Measurements from ENCODE around the gene CSNK2A1. TPM values are rescaled to one million over a fixed set of nuclear protein-coding genes. Genes with fewer than 3 reads are reported as not detected.

Gene CSNK2A1
- total and polyA plus RNA-seq, 3 experiments from 2014 or later = 53.1 to 173 (median 172) TPM

DNA sequence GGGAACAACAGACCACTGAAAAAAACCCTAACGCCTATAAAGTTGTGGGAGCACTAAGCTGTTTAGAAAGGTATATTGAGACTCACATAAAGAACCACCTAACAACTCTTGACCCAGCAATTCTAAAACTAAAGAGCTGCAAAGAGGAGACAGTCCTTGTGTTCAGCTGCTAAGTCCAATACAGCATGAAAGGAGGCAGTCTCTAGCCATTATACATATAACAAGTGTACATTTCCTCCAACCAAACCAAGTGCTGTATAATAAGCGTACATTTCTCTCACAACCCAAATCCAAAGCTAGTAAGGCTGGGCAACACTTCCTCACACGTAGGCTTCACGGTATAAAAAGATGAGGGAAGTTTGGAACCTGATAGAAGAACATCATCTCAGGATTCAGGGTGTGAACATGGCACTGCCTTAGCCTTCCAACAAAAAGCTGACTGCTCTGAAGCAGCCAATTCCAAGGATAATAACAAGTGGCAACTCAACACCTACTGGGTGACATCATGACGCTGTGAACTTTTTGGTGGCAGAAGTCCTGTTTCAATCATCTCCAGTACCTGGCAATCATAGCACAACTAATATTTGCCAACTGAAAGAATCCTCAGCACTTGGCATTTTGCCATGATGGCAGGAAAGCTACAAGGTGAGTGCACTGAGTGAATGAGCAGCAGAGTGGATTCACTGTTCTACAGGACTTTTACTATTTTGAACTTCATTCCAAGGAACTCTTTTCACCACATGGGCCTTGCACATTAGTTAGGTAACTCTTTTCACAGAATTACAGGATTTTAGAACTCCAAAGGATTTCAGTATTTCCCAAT, 97.9 kb downstream of the CSNK2A1 start:
- Mint-ChIP-seq H3K36me3 (peaks cover 0 to 65% (median 25%) of the 10 kb centered on the region in 3 donors), H3K27me3 (no peaks in the 10 kb centered on the region), H3K27ac (peak overlapping the region in 3 of 8 donors; percentile 10 to 78 (median 29)), H3K4me1 (peaks cover 9 to 32% (median 18%) of the 10 kb centered on the region in 3 donors), H3K9me3 (no peaks in the 10 kb centered on the region), H3K4me3 (no peak overlapping the region)
- CTCF ChIA-PET = no interaction called here
- no peak overlapping the region for H3K4me3 ChIP-seq (ENCODE audit: low read length)
- no peak for DNase-seq
- H3K36me3 ChIP-seq (ENCODE audit: insufficient read depth, low read length) = peaks cover 16% of the 10 kb centered on the region
- no peaks in the 10 kb centered on the region for H3K27me3 ChIP-seq (ENCODE audit: insufficient read depth, low read length, poor library complexity, severe bottlenecking)
- H3K9me3 ChIP-seq (ENCODE audit: low read length) = no peaks in the 10 kb centered on the region
- H3K4me1 ChIP-seq (ENCODE audit: insufficient read depth, low read length) = no peaks in the 10 kb centered on the region
- POLR2A ChIA-PET = interaction anchor here (0.5 kb wide), 1 partner anchor 39 kb away, joined by 9 read pairs; no protein-coding TSS in a partner anchor
- no peak overlapping the region for H3K27ac ChIP-seq (ENCODE audit: low read depth, low read length)

DNA sequence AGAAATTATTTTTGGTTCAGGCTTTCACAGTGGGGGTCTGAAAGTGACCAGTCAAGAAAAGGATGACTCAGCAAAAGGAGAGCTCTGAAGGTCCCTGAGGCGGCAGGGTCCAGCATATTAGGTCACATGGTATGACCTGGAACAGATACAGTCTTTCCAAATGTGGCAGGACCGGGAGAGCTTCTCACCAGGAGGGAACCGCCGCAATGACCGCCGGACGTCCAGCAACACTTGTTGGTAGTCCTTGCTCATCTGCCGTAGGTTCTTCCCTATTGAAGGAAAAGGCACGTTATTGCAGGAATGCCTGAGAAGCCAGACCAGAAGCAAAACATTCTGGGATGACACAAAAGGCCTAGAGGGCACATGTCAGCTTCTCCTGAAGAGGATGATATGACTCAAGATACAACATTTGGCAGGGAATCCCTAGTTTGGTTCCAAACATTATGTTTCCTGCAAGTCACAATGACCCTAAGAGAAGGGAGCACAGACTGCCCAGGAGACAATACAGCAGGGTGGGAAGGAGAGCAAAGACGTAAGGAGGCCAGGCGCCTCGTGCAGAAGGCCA, 98.6 kb downstream of the CSNK2A1 start:
- Mint-ChIP-seq H3K9me3 (no peaks in the 10 kb centered on the region), H3K36me3 (peaks cover 0 to 72% (median 25%) of the 10 kb centered on the region in 3 donors), H3K27me3 (no peaks in the 10 kb centered on the region), H3K4me3 (no peak overlapping the region), H3K27ac (peak overlapping the region in 4 of 8 donors; percentile 10 to 78 (median 44)), H3K4me1 (peaks cover 10 to 30% (median 23%) of the 10 kb centered on the region in 3 donors)
- no peak for DNase-seq
- POLR2A ChIA-PET = interaction anchor here (0.5 kb wide), 1 partner anchor 39 kb away, joined by 9 read pairs; no protein-coding TSS in a partner anchor
- Histone ChIP-seq H3K36me3 (ENCODE audit: insufficient read depth, low read length) (peaks cover 16% of the 10 kb centered on the region), H3K4me1 (ENCODE audit: insufficient read depth, low read length) (peaks cover 3% of the 10 kb centered on the region), H3K9me3 (ENCODE audit: low read length) (no peaks in the 10 kb centered on the region), H3K27me3 (ENCODE audit: insufficient read depth, low read length, poor library complexity, severe bottlenecking) (no peaks in the 10 kb centered on the region), H3K27ac (ENCODE audit: low read depth, low read length) (no peak overlapping the region), H3K4me3 (ENCODE audit: low read length) (no peak overlapping the region)
- CTCF ChIA-PET = no interaction called here

DNA sequence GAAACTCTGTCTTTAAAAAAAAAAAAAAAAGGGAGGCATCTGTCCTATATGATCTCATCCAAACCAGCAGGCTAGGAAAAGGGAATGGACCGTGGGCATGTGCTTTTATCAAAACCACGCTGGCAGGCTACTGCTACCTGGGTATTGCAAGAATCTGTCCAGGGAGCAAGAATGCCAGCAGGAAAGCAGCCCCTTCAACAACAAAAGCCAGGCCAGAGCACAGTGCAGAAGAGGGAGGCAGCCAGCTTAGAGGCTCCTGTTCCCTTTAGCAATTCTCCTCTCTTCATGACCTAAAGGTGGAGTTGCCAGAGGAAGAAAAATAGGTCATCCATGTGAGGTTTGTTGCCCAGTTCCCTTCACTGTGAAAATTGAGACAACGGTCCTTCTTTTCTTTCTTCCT, 99.5 kb downstream of the CSNK2A1 start:
- no peak overlapping the region for H3K4me3 Mint-ChIP-seq
- CTCF ChIA-PET = interaction anchor here (1.5 kb wide), 1 partner anchor 46 kb away, joined by 3 read pairs; no protein-coding TSS in a partner anchor
- H3K36me3 ChIP-seq (ENCODE audit: insufficient read depth, low read length) = peaks cover 16% of the 10 kb centered on the region

DNA sequence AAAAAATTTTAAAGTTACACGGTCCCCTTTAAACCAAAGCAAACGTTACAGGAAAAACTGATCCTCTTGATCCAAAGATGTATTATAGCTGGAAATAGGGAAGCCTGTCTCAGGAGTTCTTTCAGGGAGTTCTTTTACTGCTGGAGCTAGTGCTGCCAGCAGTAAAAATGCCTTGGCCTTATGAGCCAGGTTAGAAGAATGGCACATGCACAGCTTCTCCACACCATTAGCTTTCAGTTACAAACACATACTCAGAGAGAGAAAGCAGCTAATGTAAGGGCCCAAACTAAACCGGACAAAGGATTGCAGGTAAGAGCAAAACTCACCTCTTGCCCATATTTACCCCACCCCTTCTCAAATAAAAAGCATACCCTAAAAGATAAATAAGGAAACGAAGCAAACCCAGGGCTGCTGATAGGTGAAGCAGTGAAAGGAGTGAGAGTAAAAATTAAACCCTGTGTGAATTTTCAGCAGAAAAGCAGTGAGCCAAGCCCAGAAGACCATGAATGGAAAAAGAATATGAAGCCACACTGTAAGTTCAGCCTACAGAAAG, 100.3 kb downstream of the CSNK2A1 start:
- Mint-ChIP-seq H3K9me3 (no peaks in the 10 kb centered on the region), H3K27ac (peak overlapping the region in 1 of 8 donors; percentile 54), H3K4me1 (peaks cover 23 to 41% (median 34%) of the 10 kb centered on the region in 3 donors), H3K4me3 (no peak overlapping the region), H3K27me3 (no peaks in the 10 kb centered on the region), H3K36me3 (peaks cover 0 to 75% (median 23%) of the 10 kb centered on the region in 3 donors)
- Histone ChIP-seq H3K27me3 (ENCODE audit: insufficient read depth, low read length, poor library complexity, severe bottlenecking) (no peaks in the 10 kb centered on the region), H3K9me3 (ENCODE audit: low read length) (no peaks in the 10 kb centered on the region), H3K4me3 (ENCODE audit: low read length) (no peak overlapping the region), H3K36me3 (ENCODE audit: insufficient read depth, low read length) (peaks cover 16% of the 10 kb centered on the region), H3K4me1 (ENCODE audit: insufficient read depth, low read length) (peaks cover 19% of the 10 kb centered on the region), H3K27ac (ENCODE audit: low read depth, low read length) (no peak overlapping the region)
- CTCF ChIA-PET = interaction anchor here (1.5 kb wide), 1 partner anchor 45 kb away, joined by 3 read pairs; no protein-coding TSS in a partner anchor
- POLR2A ChIA-PET = no interaction called here
- no peak for DNase-seq

More for the DNA sequence above, 99.5 kb downstream of the CSNK2A1 start:
- H3K4me1 Mint-ChIP-seq = peaks cover 15 to 33% (median 26%) of the 10 kb centered on the region in 3 donors
- no peak for DNase-seq
- H3K9me3 Mint-ChIP-seq = no peaks in the 10 kb centered on the region
- H3K27ac Mint-ChIP-seq = peak overlapping the region in 1 of 8 donors; percentile 64
- H3K27me3 Mint-ChIP-seq = no peaks in the 10 kb centered on the region
- POLR2A ChIA-PET = no interaction called here
- Histone ChIP-seq H3K9me3 (ENCODE audit: low read length) (no peaks in the 10 kb centered on the region), H3K4me1 (ENCODE audit: insufficient read depth, low read length) (peaks cover 11% of the 10 kb centered on the region), H3K4me3 (ENCODE audit: low read length) (no peak overlapping the region), H3K27me3 (ENCODE audit: insufficient read depth, low read length, poor library complexity, severe bottlenecking) (no peaks in the 10 kb centered on the region), H3K27ac (ENCODE audit: low read depth, low read length) (no peak overlapping the region)
- H3K36me3 Mint-ChIP-seq = peaks cover 0 to 72% (median 23%) of the 10 kb centered on the region in 3 donors

DNA sequence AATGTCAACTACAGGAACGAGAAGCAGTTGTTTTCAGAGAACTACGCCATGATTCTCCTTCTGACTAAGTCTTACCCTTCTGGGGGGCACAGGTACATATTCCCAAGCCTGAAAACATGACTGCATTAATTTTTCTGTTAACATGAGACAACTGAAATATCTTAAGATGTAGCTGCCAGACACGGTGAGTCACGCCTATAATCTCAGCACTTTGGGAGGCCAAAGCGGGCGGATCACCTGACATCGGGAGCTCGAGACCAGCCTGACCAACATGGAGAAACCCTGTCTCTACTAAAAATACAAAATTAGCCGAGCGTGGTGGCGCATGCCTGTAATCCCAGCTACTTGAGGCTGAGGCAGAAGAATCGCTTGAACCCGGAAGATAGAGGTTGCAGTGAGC, 103.0 kb downstream of the CSNK2A1 start:
- no peak overlapping the region for H3K4me3 ChIP-seq (ENCODE audit: low read length)
- H3K27me3 ChIP-seq (ENCODE audit: insufficient read depth, low read length, poor library complexity, severe bottlenecking) = no peaks in the 10 kb centered on the region
- H3K4me1 ChIP-seq (ENCODE audit: insufficient read depth, low read length) = peaks cover 32% of the 10 kb centered on the region
- H3K9me3 ChIP-seq (ENCODE audit: low read length) = no peaks in the 10 kb centered on the region
- H3K4me3 Mint-ChIP-seq = no peak overlapping the region
- peaks cover 0 to 76% (median 20%) of the 10 kb centered on the region in 3 donors for H3K36me3 Mint-ChIP-seq
- no peaks in the 10 kb centered on the region for H3K9me3 Mint-ChIP-seq
- H3K27ac ChIP-seq (ENCODE audit: low read depth, low read length) = no peak overlapping the region
- peaks cover 20% of the 10 kb centered on the region for H3K36me3 ChIP-seq (ENCODE audit: insufficient read depth, low read length)
- peak overlapping the region in 1 of 8 donors; percentile 63 for H3K27ac Mint-ChIP-seq
- no peak for DNase-seq
- POLR2A ChIA-PET = no interaction called here
- CTCF ChIA-PET = no interaction called here
- no peaks in the 10 kb centered on the region for H3K27me3 Mint-ChIP-seq
- H3K4me1 Mint-ChIP-seq = peaks cover 37 to 54% (median 52%) of the 10 kb centered on the region in 3 donors

DNA sequence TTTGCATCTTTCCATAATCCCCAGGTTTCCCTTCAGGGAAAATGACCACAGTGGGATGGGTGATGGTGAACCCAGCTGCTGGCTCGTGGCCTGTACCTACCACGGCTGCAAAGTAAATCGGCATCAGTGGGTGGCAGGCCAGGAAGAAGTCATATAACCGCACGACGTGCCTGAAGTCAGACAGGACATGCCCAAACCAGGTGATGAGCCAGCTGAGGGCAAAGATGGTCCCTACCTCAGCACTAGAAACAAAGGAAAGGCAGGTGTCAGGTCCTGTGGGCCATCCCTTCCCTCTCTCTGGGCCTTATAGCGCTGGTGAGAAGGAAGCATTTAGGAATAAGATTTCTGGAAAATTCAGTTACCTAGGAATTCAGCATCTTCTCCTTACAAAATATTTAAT, 103.4 kb downstream of the CSNK2A1 start:
- peaks cover 36% of the 10 kb centered on the region for H3K4me1 ChIP-seq (ENCODE audit: insufficient read depth, low read length)
- no peaks in the 10 kb centered on the region for H3K27me3 ChIP-seq (ENCODE audit: insufficient read depth, low read length, poor library complexity, severe bottlenecking)
- Mint-ChIP-seq H3K4me3 (peak overlapping the region in 1 of 7 donors; percentile 17), H3K27me3 (no peaks in the 10 kb centered on the region), H3K4me1 (peaks cover 39 to 59% (median 52%) of the 10 kb centered on the region in 3 donors), H3K36me3 (peaks cover 0 to 76% (median 21%) of the 10 kb centered on the region in 3 donors), H3K27ac (peak overlapping the region in 2 of 8 donors; percentile 64 to 70), H3K9me3 (no peaks in the 10 kb centered on the region)
- no peaks in the 10 kb centered on the region for H3K9me3 ChIP-seq (ENCODE audit: low read length)
- H3K36me3 ChIP-seq (ENCODE audit: insufficient read depth, low read length) = peaks cover 25% of the 10 kb centered on the region
- no peak overlapping the region for H3K4me3 ChIP-seq (ENCODE audit: low read length)
- no peak overlapping the region for H3K27ac ChIP-seq (ENCODE audit: low read depth, low read length)
- ChIA-PET CTCF (no interaction called here), POLR2A (no interaction called here)
- no peak for DNase-seq

DNA sequence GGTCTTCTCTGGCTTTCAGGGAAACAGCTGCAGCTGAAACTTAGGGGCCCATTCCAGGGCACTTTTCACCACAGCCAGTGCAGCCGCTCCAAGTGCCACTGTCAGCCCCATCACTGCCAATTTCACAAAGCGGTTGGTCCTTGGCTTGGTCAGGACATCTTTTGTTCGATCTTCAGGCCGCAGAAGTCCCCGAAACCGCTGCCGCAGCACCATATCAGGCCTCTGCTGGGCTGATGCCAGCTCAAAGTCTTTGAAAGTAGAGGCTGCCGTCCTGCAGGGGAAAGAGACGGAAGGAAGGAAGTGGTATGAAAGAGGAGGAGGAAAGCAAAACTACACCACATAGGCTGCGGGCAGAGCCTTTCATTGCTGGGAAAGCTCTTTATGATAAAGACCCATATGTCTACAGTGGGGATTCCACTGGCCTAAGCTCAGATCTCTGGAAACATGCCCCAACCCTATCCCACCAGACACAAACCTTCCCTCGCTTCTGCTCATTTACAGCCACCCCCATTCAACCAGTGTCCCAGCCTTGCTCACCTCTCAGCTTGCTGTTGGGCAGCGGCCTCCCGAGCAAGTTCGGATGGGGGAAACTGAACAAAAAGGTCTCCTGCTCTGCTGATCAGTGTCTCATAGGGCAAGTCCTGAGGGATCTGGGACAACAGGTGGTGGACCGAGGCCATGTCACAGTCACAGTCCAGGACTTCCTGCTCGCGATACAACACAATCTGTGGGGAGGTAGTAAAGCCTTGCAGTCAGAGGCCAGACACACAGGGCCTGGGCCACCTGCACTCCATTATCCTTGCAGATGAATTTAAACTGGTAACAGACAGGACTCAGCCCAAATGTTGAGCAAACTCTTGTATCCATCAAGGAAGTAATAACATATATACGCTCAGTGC, 104.8 kb downstream of the CSNK2A1 start:
- H3K4me1 ChIP-seq (ENCODE audit: insufficient read depth, low read length) = peaks cover 49% of the 10 kb centered on the region
- peak overlapping the region; percentile 51 to 93 (median 85) for H3K27ac Mint-ChIP-seq
- H3K36me3 ChIP-seq (ENCODE audit: insufficient read depth, low read length) = peaks cover 25% of the 10 kb centered on the region
- H3K36me3 Mint-ChIP-seq = peaks cover 0 to 70% (median 19%) of the 10 kb centered on the region in 3 donors
- no peak overlapping the region for H3K27ac ChIP-seq (ENCODE audit: low read depth, low read length)
- H3K4me1 Mint-ChIP-seq = peaks cover 49 to 72% (median 64%) of the 10 kb centered on the region in 3 donors
- ChIA-PET POLR2A (interaction anchor here (1.2 to 1.3 kb wide), 2 partner anchors 24 to 31 kb away, joined by 4 to 6 read pairs; partner anchors contain the start of gene TBC1D20), CTCF (interaction anchor here (0.8 to 2.0 kb wide), 5 partner anchors 9 to 85 kb away, joined by 3 to 6 read pairs (median 5); partner anchors contain the start of gene TBC1D20)
- H3K9me3 ChIP-seq (ENCODE audit: low read length) = no peaks in the 10 kb centered on the region
- no peaks in the 10 kb centered on the region for H3K27me3 Mint-ChIP-seq
- peak; percentile 42 to 73 (median 70) for DNase-seq
- no peaks in the 10 kb centered on the region for H3K27me3 ChIP-seq (ENCODE audit: insufficient read depth, low read length, poor library complexity, severe bottlenecking)
- H3K9me3 Mint-ChIP-seq = no peaks in the 10 kb centered on the region
- H3K4me3 Mint-ChIP-seq = peak overlapping the region; percentile 29 to 90 (median 81)
- H3K4me3 ChIP-seq (ENCODE audit: low read length) = peak overlapping the region; percentile 65
